HG03378 (cell line): ENCODE data around the gene PTPRR.
"Not testable (repeated sequence)": the region's sequence is repeated elsewhere in the genome, so short reads cannot be mapped to it uniquely, and the experiment has no call there.

ENCODE experiments used
- ATAC-seq: cut with Tn5 transposase; IDR thresholded peaks from one replicate; pipeline ENCODE4 v1.9.1; 2021; ENCODE audit warnings: mild to moderate bottlenecking, moderate library complexity; ENCODE audit not compliant: unreplicated experiment

Gene PTPRR

DNA sequence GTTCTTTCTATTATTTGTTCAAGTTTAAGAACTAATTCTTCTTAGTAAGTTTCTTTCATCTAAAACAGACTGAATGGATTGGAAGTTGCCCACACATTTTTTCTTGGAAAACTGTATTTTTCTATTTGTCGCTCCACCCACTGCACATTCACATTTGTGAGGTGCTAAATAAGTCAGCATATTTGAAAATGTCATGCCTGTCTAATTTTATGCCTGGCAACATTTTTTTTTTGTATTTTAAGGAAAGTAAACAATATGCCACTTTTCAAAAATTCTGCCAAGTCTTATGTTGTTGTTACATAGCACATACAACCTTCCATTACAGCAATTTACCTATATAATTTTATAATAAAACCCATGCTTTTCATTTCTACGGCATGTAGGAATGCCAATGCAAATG lies 170.6 kb downstream of the PTPRR start:
- ATAC-seq = no peak

GRCh38 chr12:70748809-70749208 lies 171.7 kb downstream of the PTPRR start:
- ATAC-seq = no peak

DNA sequence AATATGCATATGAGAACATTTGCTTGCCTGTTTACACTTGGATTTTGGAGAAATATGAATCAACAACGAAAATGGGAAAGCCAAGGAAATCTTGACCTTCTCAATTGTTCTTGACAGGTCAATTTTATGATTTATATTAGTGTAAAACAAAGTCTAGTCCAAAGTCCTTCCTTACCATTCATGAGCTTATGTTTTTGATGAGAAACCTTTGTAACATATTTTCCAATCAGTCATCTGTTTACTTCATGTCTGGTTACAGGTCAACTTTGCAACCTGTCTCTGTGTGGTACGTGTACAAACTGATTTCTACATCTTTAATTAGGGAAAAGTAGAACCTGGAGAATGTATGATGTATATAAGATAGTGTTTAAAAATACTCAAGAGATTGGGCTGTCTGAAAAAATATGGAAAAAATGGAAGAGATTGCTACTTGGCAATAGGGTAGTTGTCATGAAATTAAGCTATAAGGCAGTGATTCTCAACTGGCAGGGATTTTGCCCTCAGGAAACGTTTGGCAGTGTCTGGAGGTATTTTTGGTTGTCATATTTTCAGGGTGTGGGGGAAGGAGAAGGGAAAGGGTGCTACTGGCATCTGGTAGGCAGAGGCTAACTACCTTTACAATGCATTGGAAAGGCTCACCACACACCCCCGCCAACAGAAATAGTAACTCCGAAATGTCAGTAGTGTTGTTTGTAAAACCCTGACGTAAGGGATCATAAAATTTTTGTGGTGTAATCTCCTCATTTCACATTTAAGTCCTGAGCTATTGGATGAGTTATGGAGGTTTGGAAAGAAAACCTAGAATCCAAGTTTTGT lies 172.9 kb downstream of the PTPRR start:
- no peak for ATAC-seq

DNA sequence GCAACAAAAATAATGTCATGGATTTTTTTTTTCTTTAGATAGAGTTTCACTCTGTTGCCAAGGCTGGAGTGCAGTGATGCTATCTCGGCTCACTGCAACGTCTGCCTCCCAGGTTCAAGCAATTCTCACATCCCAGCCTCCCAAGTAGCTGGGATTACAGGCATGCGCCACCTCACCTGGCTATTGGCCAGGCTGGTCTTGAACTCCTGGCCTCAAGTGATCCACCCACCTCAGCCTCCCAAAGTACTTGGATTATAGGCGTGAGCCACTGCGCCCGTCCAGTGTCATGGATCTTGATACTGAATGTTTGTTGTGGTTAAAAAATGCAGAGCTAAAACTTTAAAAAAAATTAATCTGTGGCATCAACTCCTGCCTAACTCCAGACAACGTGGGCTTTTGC lies 175.5 kb downstream of the PTPRR start:
- ATAC-seq = no peak

- ATAC-seq = no peak
Measured at GRCh38 chr12:70744178-70744577, 176.4 kb downstream of the PTPRR start.

DNA sequence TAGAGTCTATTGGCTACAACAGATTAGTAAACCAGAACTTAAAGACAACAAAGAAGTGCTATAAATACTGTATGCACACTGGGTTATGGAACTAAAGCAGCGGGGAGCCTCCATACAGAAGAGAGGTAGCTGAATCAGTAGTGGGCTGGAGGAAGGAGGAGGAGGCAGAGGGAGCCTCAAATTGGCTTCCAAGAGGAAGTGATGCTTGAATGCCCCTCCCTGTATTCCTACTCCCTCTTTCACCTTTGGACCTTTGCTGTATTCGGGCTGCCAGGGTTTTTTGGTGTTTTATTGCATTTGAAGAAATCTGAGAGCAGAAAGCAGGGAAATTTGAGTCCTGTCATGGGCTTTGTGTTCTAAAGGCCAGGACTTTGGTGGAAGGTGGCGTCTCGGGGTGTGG lies 179.3 kb downstream of the PTPRR start:
- ATAC-seq = no peak

GRCh38 chr12:70739756-70740155 lies 180.8 kb downstream of the PTPRR start:
- no peak for ATAC-seq

- no peak for ATAC-seq
Measured at GRCh38 chr12:70736351-70737133, 184.0 kb downstream of the PTPRR start.

DNA sequence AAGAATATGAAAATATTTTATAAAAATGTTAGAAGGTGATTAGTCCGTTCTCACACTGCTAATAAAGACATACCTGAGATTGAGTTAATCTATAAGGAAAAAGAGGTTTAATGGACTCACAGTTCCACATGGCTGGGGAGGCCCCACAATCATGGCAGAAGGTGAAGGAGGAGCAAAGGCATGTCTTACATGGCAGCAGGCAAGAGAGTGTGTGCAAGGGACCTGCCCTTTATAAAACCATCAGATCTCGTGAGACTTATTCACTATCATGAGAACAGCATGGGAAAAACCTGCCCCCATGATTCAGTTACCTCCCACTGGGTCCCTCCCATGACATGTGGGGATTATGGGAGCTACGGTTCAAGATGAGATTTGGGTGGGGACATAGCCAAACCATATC lies 185.3 kb downstream of the PTPRR start:
- ATAC-seq = not testable (repeated sequence)

DNA sequence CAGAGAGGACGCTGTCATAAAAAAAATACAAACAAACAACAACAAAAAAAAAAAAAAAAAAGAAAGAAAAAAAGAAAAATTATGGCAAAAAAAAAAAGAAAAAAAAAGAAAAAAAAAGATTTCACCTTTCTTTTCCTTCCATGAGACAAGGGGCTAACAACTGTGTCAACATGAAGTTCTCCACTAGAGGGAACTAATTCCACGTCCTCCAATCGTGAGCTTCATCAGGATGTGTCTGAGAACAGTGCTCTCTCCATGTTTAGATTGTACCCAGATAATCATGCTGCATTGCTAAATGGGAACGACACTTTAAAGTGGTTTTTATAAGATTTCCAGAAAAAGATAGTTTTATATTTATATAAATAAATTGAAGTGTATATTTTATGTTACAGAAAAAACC lies 187.2 kb downstream of the PTPRR start:
- peak; percentile 91 for ATAC-seq

GRCh38 chr12:70732287-70732686 lies 188.3 kb downstream of the PTPRR start:
- ATAC-seq = no peak

DNA sequence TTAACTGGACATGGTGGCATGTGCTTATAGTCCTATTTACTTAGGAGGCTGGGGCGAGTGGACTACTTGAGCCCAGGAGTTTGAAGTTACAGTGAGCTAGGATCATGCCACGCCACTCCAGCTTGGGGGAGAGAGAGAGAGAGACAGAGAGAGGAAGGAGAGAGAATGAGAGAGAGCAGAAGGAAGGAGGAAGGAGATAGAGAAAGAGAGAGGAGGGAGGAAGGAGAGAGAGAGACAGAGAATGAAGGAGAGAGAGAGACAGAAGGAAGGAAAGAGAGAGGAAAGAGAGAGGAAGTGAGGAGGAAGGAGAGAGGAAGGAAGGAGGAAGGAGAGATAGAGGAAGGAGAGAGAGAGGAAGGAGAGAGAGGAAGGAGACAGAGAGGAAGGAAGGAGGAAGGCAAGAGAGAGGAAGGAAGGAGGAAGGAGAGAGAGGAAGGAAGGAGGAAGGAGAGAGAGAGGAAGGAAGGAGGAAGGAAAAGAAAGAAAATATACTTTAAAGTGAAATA lies 189.8 kb downstream of the PTPRR start:
- no peak for ATAC-seq

GRCh38 chr12:70724444-70724843 lies 196.1 kb downstream of the PTPRR start:
- ATAC-seq = no peak

DNA sequence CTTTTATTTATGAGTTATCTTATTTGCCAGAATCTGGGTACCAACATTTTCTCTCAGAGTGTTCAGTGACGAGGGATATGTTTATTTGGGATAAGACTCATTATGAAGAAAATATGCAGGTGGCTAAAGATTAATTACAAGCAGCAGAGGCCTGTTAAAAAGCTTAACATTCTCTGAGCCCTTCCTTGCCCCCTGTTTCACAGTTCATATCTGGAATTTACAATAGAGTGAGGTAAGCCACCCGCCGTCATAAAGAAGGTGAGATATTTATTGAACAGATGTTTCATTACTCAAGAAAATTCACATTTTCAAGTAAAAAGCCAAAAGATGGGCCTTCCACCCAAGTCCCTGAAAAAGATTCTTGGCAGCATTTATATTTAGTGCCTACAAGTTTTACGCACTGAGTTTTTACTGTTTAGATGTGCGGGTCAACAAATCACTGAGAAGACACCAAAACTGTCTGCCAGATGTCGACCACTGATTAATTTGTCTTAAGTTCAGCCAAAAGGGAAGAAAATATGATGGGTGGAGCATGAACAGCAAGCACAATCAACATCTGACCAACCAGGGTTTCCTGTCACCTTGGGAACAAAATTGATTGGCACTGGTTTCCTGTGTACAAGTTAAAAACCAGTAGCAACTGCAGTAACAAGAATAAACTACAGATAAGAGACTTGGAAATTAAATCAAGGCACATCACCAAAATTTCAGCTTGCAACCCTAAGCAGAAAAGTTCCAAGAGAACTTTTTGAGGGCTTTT lies 197.8 kb downstream of the PTPRR start:
- no peak for ATAC-seq

GRCh38 chr12:70721656-70722357 lies 198.7 kb downstream of the PTPRR start:
- ATAC-seq = no peak

GRCh38 chr12:70721216-70721615 lies 199.3 kb downstream of the PTPRR start:
- no peak for ATAC-seq

DNA sequence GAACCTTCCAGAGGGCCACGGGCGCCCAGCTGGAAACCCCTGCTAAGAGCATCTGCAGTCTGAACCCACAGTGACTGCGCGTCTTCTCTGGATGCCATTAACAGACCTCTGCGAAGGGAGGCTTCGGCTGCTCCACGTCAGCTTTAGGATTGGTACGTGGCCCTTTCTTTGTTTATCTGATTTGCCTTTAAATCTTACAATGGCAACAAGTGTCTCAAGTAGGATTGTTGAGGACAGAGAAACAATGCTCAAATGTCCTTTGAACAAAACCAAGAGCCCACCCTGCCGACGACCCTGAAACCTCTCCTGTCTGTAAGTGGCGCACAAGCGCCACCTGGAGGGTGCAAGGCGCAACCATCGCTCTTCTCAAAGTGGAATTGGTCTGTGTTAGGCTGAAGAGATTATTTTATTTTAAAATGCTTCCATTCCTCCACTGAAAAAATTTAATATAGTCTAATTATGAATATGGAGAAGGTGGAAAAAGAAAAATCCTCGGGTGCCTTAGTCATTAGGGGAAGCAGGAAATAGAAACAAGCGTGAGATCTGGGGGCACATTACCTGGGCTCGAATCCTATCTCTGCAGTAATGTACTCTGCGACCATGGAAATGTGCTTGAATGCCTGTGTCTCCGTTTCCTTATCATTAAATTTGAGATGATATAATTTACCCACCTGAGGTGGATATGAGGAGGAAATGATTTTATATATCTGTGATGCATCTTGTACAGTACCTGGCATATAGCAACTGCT lies 200.7 kb downstream of the PTPRR start:
- ATAC-seq = peak; percentile 46

DNA sequence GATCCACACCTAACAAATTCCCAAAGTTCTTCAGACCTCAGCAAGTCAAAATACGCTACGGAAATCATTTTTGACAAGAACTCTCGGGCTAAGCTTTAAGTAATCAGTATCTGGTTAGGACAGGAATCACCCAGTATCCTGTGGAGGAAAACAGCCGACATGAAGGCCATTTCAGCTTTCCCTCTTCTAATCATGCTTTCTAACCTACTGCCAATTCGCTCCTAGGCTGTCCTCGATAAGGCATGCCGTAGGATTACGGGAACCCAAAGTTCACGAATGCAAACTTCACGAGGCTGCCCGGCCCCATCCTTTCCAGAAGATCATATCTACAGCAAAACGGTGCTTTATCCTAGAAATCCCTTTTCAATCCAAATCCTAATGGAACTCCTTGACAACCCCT lies 201.5 kb downstream of the PTPRR start:
- ATAC-seq = no peak

DNA sequence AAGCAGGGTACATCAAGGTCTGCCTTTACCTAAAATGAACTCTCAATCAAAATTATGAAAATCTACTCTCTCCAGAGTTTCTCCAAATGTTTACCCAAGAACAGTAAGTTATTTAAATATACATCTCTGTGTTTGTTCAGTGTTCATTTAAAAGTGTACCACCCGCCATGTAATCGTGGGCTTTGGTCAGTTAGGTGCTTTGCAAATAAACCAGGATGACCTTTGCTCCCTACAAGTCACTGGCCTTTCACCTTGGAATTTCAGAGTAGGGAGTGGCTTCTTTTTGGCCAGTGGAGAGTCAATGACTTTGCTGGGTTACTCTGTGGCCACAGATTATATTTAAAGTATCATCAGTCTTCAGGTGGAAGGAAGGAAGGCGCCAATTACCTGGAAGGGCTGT lies 208.7 kb downstream of the PTPRR start:
- no peak for ATAC-seq

GRCh38 chr12:70709022-70709421 lies 211.5 kb downstream of the PTPRR start:
- ATAC-seq = no peak
